PC-9 (cell line): ENCODE results near the gene TIGD6. TPM values are rescaled to one million over a fixed set of nuclear protein-coding genes. Genes with fewer than 3 reads are reported as not detected.
A peak's percentile ranks its signal among the peaks of the same experiment; 100 is the strongest.

Experiments used
- BruUV-seq: library from RNA; stranded (reverse); fragments of 400-500 nt; replicated peaks from 2 replicates; lab custom pipeline; 2021; lab: Mats Ljungman, UMichigan
- CTCF ChIA-PET: fragments of 300-600 bp; sonication (Branson Sonifier 250); formaldehyde crosslinking; loops from one replicate; lab custom pipeline; 2022; ENCODE audit warnings: antibody characterized with exemption; lab: Charles Lee
- POLR2A ChIA-PET: fragments of 300-600 bp; sonication (Branson Sonifier 250); formaldehyde crosslinking; loops from one replicate; lab custom pipeline; 2022; ENCODE audit warnings: antibody characterized with exemption; ENCODE audit not compliant: unreplicated experiment; lab: Charles Lee
- DNase-seq, 2 experiments: peaks; one replicate each; pipeline versions ENCODE4 v3.0.0 to v3.0.0-alpha.2; 2015 to 2022; ENCODE audit warnings: mixed read lengths in 1 of 2
- H2AFZ ChIP-seq: fragments of 200-600 bp; sonication (generic); 2 replicates; pipeline ENCODE4 v1.8.1; 2017; ENCODE audit warnings: antibody characterized with exemption
- H3F3A ChIP-seq: fragments of 200-600 bp; sonication (generic); 2 replicates; pipeline ENCODE4 v1.8.1; 2017; ENCODE audit warnings: antibody characterized with exemption, mild to moderate bottlenecking, low read depth; ENCODE audit not compliant: insufficient read depth
- H3K27ac ChIP-seq: fragments of 200-600 bp; sonication (generic); 2 replicates; pipeline ENCODE4 v1.6.1; 2016; ENCODE audit warnings: mixed run types
- H3K27me3 ChIP-seq: fragments of 200-600 bp; sonication (generic); 2 replicates; pipeline ENCODE4 v1.6.1; 2016; ENCODE audit warnings: low read depth, mixed run types; ENCODE audit not compliant: insufficient read depth
- H3K36me3 ChIP-seq: fragments of 200-600 bp; sonication (generic); 2 replicates; pipeline ENCODE4 v1.6.1; 2016; ENCODE audit warnings: low read depth, mixed run types
- H3K4me1 ChIP-seq: fragments of 200-600 bp; sonication (generic); replicated peaks from 2 replicates; pipeline ENCODE4 v1.6.1; 2016; ENCODE audit warnings: mixed run types; ENCODE audit not compliant: insufficient read depth
- H3K4me2 ChIP-seq: fragments of 200-600 bp; sonication (generic); 2 replicates; pipeline ENCODE4 v1.6.1; 2017; ENCODE audit warnings: mixed run types
- H3K4me3 ChIP-seq: fragments of 200-600 bp; sonication (generic); 2 replicates; pipeline ENCODE4 v1.6.1; 2016; ENCODE audit warnings: mixed run types
- H3K79me2 ChIP-seq: fragments of 200-600 bp; sonication (generic); 2 replicates; pipeline ENCODE4 v1.6.1; 2017; ENCODE audit warnings: low read depth, mixed run types
- H3K9me2 ChIP-seq: fragments of 200-600 bp; sonication (generic); 2 replicates; pipeline ENCODE4 v1.8.1; 2017; ENCODE audit warnings: mild to moderate bottlenecking; ENCODE audit not compliant: insufficient read depth
- H3K9me3 ChIP-seq: fragments of 200-600 bp; sonication (generic); 2 replicates; pipeline ENCODE4 v1.8.1; 2016; ENCODE audit warnings: low read depth; ENCODE audit not compliant: insufficient read depth
- H4K20me1 ChIP-seq: fragments of 200-600 bp; sonication (generic); 2 replicates; pipeline ENCODE4 v1.8.1; 2017; ENCODE audit not compliant: insufficient read depth
- EZH2 ChIP-seq: fragments of 200-600 bp; sonication (generic); IDR thresholded peaks from 2 replicates; pipeline ENCODE4 v1.8.0; 2017; ENCODE audit warnings: antibody characterized with exemption, low read depth
- intact Hi-C: fragments of 100-400 bp; cut with micrococcal nuclease; formaldehyde crosslinking; loops from one replicate; pipeline ENCODE4 v1.10.0; 2022; ENCODE audit not compliant: unreplicated experiment
- total RNA-seq: library from RNA; stranded (reverse); gene quantifications from 2 replicates; pipeline ENCODE4 v1.2.3, GENCODE V29; 2021
- TF ChIP-seq, protein P1 (sequence below): fragments of 200-600 bp; sonication (generic); conservative IDR thresholded peaks from 2 replicates; pipeline ENCODE4 v1.6.1; 2017; ENCODE audit warnings: mixed run types, antibody characterized with exemption, mild to moderate bottlenecking, moderate library complexity

The TIGD6 gene
- total RNA-seq, 1 experiment from 2014 or later = 3.0 TPM

DNA sequence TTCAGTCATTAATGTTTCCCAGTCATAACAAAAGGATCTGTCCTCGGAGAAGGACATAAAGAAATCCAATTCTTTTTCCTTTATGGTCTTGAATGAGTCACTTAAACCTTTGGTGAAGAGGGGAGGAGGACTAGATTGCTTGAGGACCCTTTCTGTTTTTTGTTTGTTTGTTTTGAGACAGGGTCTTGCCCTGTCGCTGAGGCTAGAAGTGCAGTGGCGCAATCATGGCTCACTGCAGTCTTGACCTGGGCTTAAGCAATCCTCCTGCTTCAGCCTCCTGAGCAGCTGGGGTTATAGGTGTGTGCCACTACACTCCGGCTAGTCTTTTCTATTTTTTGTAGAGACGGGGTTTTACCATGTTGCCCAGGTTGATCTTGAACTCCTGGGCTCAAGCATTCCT lies 12.3 kb downstream of the TIGD6 start:
- TF ChIP-seq, protein P1, sequence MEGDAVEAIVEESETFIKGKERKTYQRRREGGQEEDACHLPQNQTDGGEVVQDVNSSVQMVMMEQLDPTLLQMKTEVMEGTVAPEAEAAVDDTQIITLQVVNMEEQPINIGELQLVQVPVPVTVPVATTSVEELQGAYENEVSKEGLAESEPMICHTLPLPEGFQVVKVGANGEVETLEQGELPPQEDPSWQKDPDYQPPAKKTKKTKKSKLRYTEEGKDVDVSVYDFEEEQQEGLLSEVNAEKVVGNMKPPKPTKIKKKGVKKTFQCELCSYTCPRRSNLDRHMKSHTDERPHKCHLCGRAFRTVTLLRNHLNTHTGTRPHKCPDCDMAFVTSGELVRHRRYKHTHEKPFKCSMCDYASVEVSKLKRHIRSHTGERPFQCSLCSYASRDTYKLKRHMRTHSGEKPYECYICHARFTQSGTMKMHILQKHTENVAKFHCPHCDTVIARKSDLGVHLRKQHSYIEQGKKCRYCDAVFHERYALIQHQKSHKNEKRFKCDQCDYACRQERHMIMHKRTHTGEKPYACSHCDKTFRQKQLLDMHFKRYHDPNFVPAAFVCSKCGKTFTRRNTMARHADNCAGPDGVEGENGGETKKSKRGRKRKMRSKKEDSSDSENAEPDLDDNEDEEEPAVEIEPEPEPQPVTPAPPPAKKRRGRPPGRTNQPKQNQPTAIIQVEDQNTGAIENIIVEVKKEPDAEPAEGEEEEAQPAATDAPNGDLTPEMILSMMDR = no peak
- no peak for TF ChIP-seq EZH2
- no peaks in the 10 kb centered on the region for H3K9me3 ChIP-seq
- peak overlapping the region; percentile 24; the same call in 1 of the 2 replicates for H3K4me2 ChIP-seq
- no TSS peak for BruUV-seq
- no peak overlapping the region for H3K4me3 ChIP-seq
- no peak overlapping the region for H3K27ac ChIP-seq
- CTCF ChIA-PET = no interaction called here
- intact Hi-C loops = no loop called here
- H4K20me1 ChIP-seq = no peaks in the 10 kb centered on the region
- H3F3A ChIP-seq = peaks cover 8% of the 10 kb centered on the region
- no peaks in the 10 kb centered on the region for H3K36me3 ChIP-seq
- DNase-seq = peak in 1 of 2 experiments; percentile 63
- H3K27me3 ChIP-seq = no peaks in the 10 kb centered on the region
- peaks cover 15% of the 10 kb centered on the region for H3K4me1 ChIP-seq
- no peaks in the 10 kb centered on the region for H3K79me2 ChIP-seq
- H2AFZ ChIP-seq = no peak overlapping the region
- POLR2A ChIA-PET = no interaction called here
- H3K9me2 ChIP-seq = no peaks in the 10 kb centered on the region

DNA sequence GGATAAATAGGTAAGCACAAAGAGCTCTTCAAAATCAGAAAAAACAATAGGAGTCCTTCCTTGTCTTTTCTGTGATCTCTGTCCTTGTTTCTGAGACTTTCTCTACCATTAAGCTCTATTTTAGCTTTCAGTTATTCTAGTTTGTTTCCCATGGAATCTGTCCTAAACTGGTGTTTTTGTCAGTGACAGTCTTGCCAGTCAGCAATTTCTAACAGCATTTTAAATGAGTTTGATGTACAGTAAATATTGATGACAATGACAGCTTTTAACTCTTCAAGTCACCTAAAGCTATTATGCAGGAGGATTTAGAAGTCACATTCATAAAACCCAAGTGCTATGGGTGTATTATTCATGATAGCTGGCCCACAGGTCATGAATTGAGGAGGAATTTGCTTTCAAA lies 17.9 kb downstream of the TIGD6 start:
- TF ChIP-seq EZH2 = no peak
- TF ChIP-seq, protein P1 = no peak

DNA sequence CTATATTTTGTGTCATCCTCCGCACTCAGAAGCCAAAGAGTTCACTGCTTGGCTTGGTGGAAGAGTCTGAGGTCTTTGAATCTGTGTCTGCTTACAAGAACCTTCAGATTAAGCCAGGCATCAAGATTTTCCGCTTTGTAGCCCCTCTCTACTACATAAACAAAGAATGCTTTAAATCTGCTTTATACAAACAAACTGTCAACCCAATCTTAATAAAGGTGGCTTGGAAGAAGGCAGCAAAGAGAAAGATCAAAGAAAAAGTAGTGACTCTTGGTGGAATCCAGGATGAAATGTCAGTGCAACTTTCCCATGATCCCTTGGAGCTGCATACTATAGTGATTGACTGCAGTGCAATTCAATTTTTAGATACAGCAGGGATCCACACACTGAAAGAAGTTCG lies 19.2 kb downstream of the TIGD6 start:
- Histone ChIP-seq H3K79me2 (no peaks in the 10 kb centered on the region), H3K9me2 (no peaks in the 10 kb centered on the region), H2AFZ (no peak overlapping the region), H3K4me2 (no peak overlapping the region), H3K4me3 (no peak overlapping the region), H3K4me1 (no peaks in the 10 kb centered on the region), H3K36me3 (0 out of 2 replicates have a peak, but pooled peaks cover 4% of the 10 kb centered on the region), H4K20me1 (no peaks in the 10 kb centered on the region), H3K27me3 (no peaks in the 10 kb centered on the region), H3K9me3 (no peaks in the 10 kb centered on the region), H3K27ac (no peak overlapping the region), H3F3A (no peaks in the 10 kb centered on the region)
- BruUV-seq = no TSS peak
- CTCF ChIA-PET = no interaction called here
- TF ChIP-seq EZH2 = no peak
- TF ChIP-seq, protein P1 = no peak
- DNase-seq = no peak
- intact Hi-C loops = no loop called here
- POLR2A ChIA-PET = interaction anchor here (0.7 kb wide), 1 partner anchor 128 kb away, joined by 6 read pairs; no protein-coding TSS in a partner anchor

More for the DNA sequence above, 17.9 kb downstream of the TIGD6 start:
- Histone ChIP-seq H3K4me3 (no peak overlapping the region), H3K27ac (no peak overlapping the region), H3K9me2 (no peaks in the 10 kb centered on the region), H3K4me2 (no peak overlapping the region), H4K20me1 (no peaks in the 10 kb centered on the region), H2AFZ (no peak overlapping the region), H3K27me3 (no peaks in the 10 kb centered on the region), H3K4me1 (no peaks in the 10 kb centered on the region), H3K9me3 (no peaks in the 10 kb centered on the region), H3F3A (no peaks in the 10 kb centered on the region), H3K79me2 (no peaks in the 10 kb centered on the region), H3K36me3 (0 out of 2 replicates have a peak, but pooled peaks cover 4% of the 10 kb centered on the region)
- no peak for DNase-seq
- POLR2A ChIA-PET = no interaction called here
- no TSS peak for BruUV-seq
- intact Hi-C loops = no loop called here
- CTCF ChIA-PET = interaction anchor here (0.7 kb wide), 1 partner anchor 326 kb away, joined by 3 read pairs; no protein-coding TSS in a partner anchor
